Testis (tissue), 3 donors: ENCODE measurements around the gene CDKN2AIP. TPM values are rescaled to one million over a fixed set of nuclear protein-coding genes. Genes with fewer than 3 reads are reported as not detected.

Source experiments
- DNase-seq: peaks from one replicate; pipeline ENCODE4 v3.0.0-alpha.2; 2019
- H3K27ac ChIP-seq, 2 donors: fragments of 200-600 bp; sonication (generic); one replicate each; pipeline ENCODE4 v1.5.1; 2019
- H3K27me3 ChIP-seq: fragments of 200-600 bp; sonication (generic); one replicate; pipeline ENCODE4 v1.5.1; 2019
- H3K36me3 ChIP-seq: fragments of 200-600 bp; sonication (generic); one replicate; pipeline ENCODE4 v1.5.1; 2017; ENCODE audit warnings: low read depth; ENCODE audit errors: missing control alignments
- H3K4me1 ChIP-seq: fragments of 200-600 bp; sonication (generic); one replicate; pipeline ENCODE4 v1.5.1; 2019
- H3K4me3 ChIP-seq, 2 donors: fragments of 200-600 bp; sonication (generic); one replicate each; pipeline ENCODE4 v1.5.1; 2017 to 2019
- H3K9me3 ChIP-seq: fragments of 200-600 bp; sonication (generic); one replicate; pipeline ENCODE4 v1.5.1; 2017
- CTCF ChIP-seq, 3 experiments: fragments of 450-650 bp in 2 of 3; fragments of 200-600 bp in 1 of 3; sonication (generic) in 1 of 3; IDR thresholded peaks; one replicate each; pipeline ENCODE4 v1.5.1; 2016 to 2019; ENCODE audit warnings: antibody characterized with exemption in 3 of 3, mild to moderate bottlenecking in 2 of 3, moderate library complexity in 1 of 3
- POLR2A ChIP-seq: fragments of 450-650 bp; IDR thresholded peaks from one replicate; pipeline ENCODE4 v1.6.1; 2017; ENCODE audit warnings: antibody characterized with exemption, mild to moderate bottlenecking, moderate library complexity
- WGBS, 2 donors: methylation state at CpG; one replicate each; pipeline ENCODE4 v1.1.5; 2018; 5-methylcytosine and 5-hydroxymethylcytosine counted together
- intact Hi-C: fragments of 100-400 bp; cut with DNase I; formaldehyde crosslinking; loops from one replicate; pipeline ENCODE4 v1.15.1; 2023; ENCODE audit warnings: low total_unique reads
- polyA plus RNA-seq: library from polyadenylated mRNA; stranded (reverse); fragments of 350-450 nt; fragmentation: Illumina TruSeq; extraction: RNeasy Lipid Tissue Mini Kit (QIAGEN cat#74804); gene quantifications from one replicate; pipeline ENCODE4 v1.2.3, GENCODE V29; 2014; ENCODE audit warnings: low read depth, low replicate concordance; ENCODE audit not compliant: insufficient read depth
- total RNA-seq, 2 donors: library from RNA; depleted of rRNA; stranded (reverse); fragments of >200 nt; gene quantifications; one replicate each; pipeline ENCODE4 v1.2.3, GENCODE V29; 2016

CDKN2AIP gene
- total and polyA plus RNA-seq, 3 donors from 2014 or later: 32.7 to 38.7 (median 37.4) TPM

- TF ChIP-seq POLR2A (no peak), CTCF (IDR thresholded peaks at IDR 0.05) (no peak)
- Histone ChIP-seq H3K27me3 (no peaks in the 10 kb centered on the region), H3K27ac (no peak overlapping the region), H3K4me3 (no peak overlapping the region), H3K9me3 (no peaks in the 10 kb centered on the region), H3K4me1 (no peaks in the 10 kb centered on the region), H3K36me3 (no peaks in the 10 kb centered on the region)
- DNase-seq: no peak
- WGBS, 2 donors: 73 to 87% methylated on average over 7 of the region's 7 CpGs
- intact Hi-C loops: no loop called here
Measured at GRCh38 chr4:183483997-183484396, 39.6 kb downstream of the CDKN2AIP start.

GRCh38 chr4:183485411-183486160, 41.1 kb downstream of the CDKN2AIP start:
- H3K27ac ChIP-seq: no peak overlapping the region
- no peaks in the 10 kb centered on the region for H3K9me3 ChIP-seq
- H3K36me3 ChIP-seq: no peaks in the 10 kb centered on the region
- no peak overlapping the region for H3K4me3 ChIP-seq
- TF ChIP-seq POLR2A (no peak), CTCF (IDR thresholded peaks at IDR 0.05) (no peak)
- H3K27me3 ChIP-seq: no peaks in the 10 kb centered on the region
- intact Hi-C loops: no loop called here
- no peaks in the 10 kb centered on the region for H3K4me1 ChIP-seq
- DNase-seq: no peak
- WGBS, 2 donors: 75 to 81% methylated on average over 11 of the region's 11 CpGs

GRCh38 chr4:183492791-183493222, 48.4 kb downstream of the CDKN2AIP start:
- TF ChIP-seq CTCF (IDR thresholded peaks at IDR 0.05): no peak
- no peak for TF ChIP-seq POLR2A

GRCh38 chr4:183493246-183493645, 48.8 kb downstream of the CDKN2AIP start:
- intact Hi-C loops: no loop called here
- Histone ChIP-seq H3K4me1 (no peaks in the 10 kb centered on the region), H3K27me3 (no peaks in the 10 kb centered on the region), H3K27ac (no peak overlapping the region), H3K36me3 (no peaks in the 10 kb centered on the region), H3K4me3 (no peak overlapping the region), H3K9me3 (no peaks in the 10 kb centered on the region)
- TF ChIP-seq CTCF (IDR thresholded peaks at IDR 0.05): no peak
- TF ChIP-seq POLR2A: no peak
- DNase-seq: no peak
- 84 to 96% methylated on average over 3 of the region's 3 CpGs for WGBS, 2 donors

More at GRCh38 chr4:183492791-183493222, 48.4 kb downstream of the CDKN2AIP start:
- no peak for DNase-seq
- no peaks in the 10 kb centered on the region for H3K4me1 ChIP-seq
- intact Hi-C loops: no loop called here
- no peak overlapping the region for H3K27ac ChIP-seq
- H3K4me3 ChIP-seq: no peak overlapping the region
- WGBS, 2 donors: 93 to 97% methylated on average over 3 of the region's 3 CpGs
- no peaks in the 10 kb centered on the region for H3K9me3 ChIP-seq
- no peaks in the 10 kb centered on the region for H3K36me3 ChIP-seq
- H3K27me3 ChIP-seq: no peaks in the 10 kb centered on the region

GRCh38 chr4:183495184-183495583, 50.7 kb downstream of the CDKN2AIP start:
- WGBS, 2 donors: 61 to 74% methylated on average over 3 of the region's 3 CpGs
- intact Hi-C loops: no loop called here

More at GRCh38 chr4:183495184-183495583, 50.7 kb downstream of the CDKN2AIP start:
- DNase-seq: no peak
- Histone ChIP-seq H3K27me3 (no peaks in the 10 kb centered on the region), H3K9me3 (no peaks in the 10 kb centered on the region), H3K36me3 (no peaks in the 10 kb centered on the region), H3K27ac (no peak overlapping the region), H3K4me3 (no peak overlapping the region), H3K4me1 (no peaks in the 10 kb centered on the region)
- TF ChIP-seq CTCF (IDR thresholded peaks at IDR 0.05) (no peak), POLR2A (no peak)
